GM18498 (cell line): Measurements from ENCODE around the gene OTUD7B.

ENCODE experiments used
- ATAC-seq: cut with Tn5 transposase; IDR thresholded peaks from one replicate; pipeline ENCODE4 v1.9.1; 2021; ENCODE audit warnings: mild to moderate bottlenecking, moderate library complexity; ENCODE audit not compliant: unreplicated experiment

OTUD7B gene

DNA sequence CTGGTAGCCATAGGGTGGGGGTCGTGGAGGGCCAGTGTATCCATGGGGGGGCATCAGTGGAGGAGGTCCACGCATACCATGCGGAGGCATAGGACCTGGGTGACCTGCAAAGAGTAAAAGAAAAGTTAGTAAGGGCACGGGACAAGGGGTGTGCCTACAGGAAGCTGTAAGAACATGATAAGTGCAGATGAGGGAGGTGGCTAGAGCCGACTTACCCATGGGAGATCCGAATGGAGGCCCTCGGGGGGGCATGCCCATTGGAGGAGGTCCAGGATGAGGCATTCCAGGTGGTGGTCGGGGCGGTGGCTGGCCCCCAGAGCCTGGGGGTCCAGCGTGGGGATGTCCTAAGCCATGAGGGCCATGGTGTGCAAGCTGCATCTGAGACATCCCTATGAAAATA lies 86.9 kb downstream of the OTUD7B start:
- no peak for ATAC-seq

DNA sequence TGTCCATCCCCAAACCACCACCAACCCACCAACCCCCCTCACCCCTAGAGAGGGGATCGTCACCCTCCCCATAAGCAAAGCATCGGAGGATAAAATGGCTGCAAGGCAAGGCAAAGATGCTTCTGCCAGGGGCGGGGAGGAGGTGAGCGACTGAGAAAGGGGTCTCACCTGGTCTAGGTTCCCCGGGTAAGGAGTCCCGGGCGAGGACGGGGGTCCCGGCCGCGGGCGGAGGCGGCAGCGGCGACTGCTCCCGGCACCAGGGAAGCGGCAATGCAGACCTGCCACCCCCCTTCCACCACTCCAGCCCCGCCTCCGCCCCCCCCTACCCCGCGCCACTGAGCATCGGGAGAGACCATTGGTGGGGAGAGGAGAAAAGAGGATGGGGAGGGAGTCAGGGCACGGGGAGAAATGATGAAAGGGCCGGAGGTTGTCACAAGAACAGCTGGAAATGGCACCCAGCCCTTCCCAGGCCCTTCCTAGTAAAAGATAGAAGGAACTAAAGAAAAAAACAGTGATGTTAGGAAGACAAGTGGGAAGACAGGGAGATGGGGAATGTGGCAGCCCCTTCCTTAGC lies 92.9 kb downstream of the OTUD7B start, which contains the start of gene SV2A:
Gene SV2A (minus strand): TSS at position 274 of the 574 bp plus-strand sequence. CDS start 4,004 bp downstream, outside the sequence.
- no peak for ATAC-seq

DNA sequence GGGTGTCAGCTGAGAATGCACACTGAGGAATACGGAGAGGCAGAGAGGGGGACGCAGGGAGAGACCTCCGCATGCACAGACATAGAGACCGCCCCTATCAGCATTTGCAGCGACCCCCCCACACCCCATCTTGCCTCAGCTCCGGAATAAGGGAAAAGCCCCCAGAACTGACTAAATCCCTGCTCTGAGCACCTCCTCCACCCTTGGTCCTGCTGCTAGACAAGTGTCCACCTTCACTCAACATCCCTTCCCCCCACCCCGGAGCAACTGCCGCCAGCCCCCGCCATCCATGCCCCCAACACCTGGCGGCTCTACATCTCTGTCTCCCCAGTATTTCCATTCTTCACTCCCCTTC lies 93.7 kb downstream of the OTUD7B start:
- no peak for ATAC-seq

DNA sequence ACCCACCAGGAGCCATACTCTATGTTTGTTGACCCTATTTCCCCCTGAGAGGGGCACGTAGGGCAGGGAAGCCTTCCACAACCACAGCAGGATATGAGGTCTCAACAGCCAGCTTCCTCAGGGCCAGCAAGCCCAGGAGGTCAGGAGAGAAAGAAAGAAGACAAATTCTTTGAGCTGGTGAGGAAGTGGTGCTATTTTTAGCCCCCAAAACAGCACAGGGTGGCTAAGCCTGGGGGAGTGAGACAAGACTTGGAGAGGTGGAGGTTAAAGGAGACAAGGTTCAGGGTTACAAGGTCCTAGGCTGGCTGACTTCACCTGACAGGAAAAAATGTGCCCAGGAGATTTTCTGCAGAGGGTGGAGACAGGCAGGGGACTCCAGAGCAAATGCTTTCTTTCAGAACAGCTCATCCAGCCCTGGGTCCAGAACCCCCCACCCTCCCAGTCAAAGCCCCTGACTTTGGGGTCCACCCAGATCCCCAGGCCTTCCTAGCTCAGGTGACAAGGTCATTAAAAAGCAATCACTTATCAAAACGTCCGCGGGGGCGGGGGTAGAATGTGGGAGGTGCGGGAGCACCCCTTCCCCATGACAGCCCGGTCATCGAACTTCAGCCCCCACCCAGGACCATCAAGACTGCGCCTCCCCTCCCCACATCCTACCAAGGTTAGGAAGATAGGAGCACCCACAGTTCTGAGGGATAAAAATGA lies 94.2 kb downstream of the OTUD7B start:
- ATAC-seq = no peak

DNA sequence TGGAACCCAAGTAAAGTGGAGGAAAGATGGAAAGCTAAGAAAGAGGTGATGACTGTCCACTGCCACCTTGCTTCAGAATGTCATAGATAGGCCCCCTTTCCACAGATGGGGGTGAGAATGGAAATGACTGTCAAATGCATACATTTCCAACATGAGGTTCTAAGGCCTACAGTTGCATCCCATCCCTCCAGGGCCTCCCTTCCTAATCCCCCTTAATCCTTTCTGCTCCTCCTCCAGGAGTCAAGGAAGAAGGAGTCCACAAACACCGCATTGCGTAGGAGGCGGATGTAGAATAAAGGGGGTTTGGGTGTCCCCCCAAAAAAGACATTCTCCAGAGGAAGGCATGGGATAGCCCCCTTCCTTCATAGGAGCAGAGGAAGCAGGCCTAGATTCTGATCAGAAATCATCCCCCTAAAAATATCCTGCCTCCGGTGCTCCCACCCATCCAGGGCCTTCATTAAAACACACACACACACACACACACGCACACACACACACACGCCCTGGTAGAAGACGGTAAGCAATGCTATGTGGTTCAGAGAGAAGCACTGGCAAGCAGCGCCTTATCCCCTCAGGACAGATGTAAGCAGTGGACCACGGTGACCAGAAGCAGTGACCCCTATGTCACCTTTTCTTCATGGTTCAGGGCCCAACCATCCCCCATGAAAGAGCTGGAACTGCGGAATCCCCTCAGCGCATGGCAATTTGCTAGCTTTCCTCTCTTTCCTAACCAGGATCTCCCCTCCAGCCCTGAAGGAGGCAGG lies 94.9 kb downstream of the OTUD7B start:
- no peak for ATAC-seq

DNA sequence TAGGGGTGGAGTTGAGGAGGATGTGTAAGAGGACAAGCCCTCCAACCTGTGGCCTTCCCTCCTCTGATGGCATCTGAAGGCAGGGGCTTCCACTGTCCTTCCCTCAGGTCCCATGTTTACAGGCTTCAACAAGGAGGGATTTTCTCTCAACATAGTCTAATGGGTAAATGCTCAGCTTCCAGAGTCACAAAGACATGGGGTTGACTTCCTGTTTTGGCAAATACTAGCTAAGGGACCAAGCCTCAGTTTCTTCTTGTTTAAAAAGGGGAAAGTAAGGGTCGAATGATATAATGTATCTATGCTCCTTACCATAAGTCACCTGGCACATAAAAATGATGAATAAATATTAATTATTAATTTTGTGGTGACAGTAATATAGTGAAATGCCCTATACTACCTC lies 96.0 kb downstream of the OTUD7B start:
- ATAC-seq = no peak

DNA sequence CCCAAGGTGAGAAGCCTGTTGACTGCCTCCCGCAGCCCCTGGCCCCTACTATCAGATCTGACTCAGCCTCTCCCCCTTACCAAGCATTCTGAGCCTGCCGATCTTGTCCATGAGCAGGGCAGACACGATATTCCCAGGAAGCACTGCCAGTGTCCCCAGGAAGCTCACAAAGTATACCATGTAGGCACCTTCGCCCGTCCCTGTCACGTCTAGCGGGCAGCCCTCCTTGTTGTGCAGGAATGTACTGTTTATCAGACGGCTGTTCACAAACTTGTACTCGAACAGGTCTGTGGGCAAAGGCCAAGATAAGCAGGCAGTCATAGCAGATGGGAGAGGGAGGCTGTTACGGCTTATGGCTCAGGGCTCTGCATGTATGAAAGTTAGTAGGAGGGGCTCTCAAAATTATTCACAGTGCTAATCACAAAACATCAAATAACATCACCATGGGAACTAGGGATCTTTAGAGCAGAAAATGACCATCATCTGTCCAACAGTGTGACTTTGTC lies 103.9 kb downstream of the OTUD7B start:
- ATAC-seq = no peak

DNA sequence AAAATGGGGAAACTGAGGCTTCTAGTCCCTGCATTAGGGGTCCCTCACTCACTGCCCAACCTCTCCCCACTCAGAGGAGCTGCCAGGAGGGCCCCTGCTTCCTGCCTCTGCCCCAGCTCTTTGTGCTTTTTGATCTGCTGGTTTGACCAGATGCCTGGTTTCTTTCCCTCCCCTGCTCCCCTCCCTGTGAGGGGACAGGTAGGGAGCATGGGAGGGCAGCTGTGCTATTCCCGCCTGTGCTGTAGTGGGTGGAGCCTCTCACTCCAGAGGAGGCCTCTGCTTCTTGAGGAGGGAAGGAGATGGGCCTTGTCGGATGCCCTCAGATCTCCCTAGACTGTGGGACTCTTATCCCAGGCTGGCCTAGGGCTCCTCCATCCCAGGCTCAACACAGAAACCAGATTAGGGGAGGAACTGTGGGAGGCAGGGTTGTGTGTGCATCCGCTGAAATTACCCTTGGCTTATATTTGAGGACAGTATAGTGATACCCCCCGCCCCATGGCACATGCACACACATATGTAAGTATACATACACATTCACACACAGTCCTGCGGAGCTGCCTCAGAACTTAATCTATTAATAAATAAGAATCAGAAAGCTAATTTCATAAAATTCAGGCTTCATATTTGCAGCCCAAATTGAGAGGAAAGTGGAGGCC lies 106.6 kb downstream of the OTUD7B start:
- ATAC-seq = no peak

DNA sequence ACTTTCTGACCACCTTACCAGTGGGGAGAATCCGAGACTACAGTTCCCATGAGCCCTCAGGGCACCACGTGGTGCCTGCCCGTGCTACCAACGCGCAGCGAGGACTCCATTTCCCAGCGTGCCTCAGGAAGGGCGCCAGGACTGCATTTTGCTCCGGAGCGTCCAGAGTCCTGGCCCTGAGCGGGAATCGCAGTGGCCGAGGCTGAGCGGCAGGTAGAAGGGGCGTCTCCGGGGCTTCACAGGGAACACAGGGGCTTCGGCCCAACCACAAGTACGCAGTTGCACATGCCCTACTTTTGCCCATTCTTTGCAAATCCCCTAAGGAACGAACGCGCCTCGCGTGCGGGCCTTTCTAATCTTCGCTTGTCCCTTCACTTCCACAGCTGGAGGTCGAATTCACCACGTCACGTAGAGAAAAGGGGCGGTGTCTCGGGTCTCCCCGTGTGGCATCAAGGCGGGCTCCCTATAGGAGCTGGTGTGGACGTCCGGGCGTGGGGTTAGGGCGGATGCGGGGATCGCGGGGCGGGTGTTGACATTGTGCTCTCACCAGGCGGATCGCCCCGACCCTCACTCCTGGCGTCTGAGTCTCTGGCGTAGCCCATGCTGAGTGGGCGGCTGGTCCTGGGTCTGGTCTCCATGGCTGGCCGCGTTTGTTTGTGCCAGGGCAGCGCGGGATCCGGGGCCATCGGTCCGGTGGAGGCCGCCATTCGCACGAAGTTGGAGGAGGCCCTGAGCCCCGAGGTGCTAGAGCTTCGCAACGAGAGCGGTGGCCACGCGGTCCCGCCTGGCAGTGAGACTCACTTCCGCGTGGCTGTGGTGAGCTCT lies 110.9 kb downstream of the OTUD7B start, which contains the start of gene BOLA1:
Gene BOLA1 (plus strand): TSS at position 109 of the 825 bp plus-strand sequence. CDS start 492 bp downstream, at position 601.
- ATAC-seq = peak; percentile 94

DNA sequence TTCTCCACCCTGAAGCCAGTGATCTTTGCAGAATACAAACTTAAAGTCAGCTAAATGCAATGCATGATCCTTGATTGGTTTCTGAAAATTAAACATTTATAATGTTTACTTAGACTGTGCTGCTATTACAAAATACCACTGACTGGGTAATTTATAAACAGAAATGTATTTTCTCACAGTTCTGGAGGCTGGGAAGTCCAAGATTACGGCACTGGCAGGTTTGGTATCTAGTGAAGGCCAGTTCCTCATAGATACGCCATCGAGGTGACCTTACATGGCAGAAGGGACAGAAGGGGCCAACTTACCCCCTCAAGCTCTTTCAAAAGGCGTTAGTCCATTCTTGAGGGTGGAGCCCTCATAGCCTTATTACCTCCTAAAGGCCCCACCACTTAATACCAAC lies 114.0 kb downstream of the OTUD7B start:
- no peak for ATAC-seq

DNA sequence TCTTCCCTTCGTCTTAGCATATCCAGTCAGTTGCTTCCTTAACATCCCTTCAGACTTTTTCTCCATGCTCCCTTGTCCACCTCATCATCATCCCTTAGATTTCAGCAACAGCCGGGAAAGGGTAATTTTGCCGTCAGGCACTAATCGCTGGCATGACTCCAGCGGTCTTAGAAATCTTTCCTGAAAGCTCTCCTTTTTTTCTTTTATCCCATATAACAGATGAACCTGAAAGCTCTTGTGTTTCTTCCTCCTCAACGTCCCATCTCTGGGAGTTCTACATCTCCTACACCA lies 121.6 kb downstream of the OTUD7B start:
- ATAC-seq = no peak

DNA sequence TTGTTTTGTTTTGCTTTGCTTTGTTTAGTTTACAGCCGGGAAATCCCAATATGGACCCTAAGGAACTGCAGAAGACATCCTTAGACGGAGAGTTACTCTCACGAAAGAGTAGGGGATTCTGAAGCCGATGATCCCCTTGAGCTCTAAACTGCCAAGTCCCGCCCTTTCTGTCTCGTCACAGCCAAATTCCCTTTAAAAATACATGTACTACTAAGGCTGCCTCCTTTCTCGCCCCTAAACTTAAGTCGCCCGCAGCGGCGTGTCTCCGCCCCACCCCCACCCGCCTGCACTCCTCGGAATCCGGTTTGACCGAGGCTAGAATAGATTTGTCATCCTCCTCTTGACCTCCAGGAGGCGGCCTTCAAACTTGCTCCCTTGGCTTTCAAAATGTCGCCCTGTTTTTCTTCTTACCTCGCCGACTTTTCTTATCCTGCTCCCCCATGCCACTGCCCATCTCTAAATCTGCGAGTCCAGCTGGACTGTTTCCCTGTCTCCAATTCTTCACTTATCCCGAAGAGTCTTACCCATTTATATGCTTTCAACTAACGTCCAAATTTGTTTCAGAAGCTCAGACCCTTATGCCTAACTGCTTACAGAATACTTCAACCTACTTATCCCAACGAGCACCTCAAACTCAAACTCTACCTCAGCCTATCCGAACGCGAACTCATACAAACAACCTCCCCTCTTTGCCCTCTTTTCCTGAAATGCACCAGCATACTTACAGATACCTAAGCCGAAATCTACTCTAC lies 122.1 kb downstream of the OTUD7B start:
- ATAC-seq = peak; percentile 23
